Measurements from ENCODE around the gene RPUSD4. TPM values are rescaled to one million over a fixed set of nuclear protein-coding genes. Genes with fewer than 3 reads are reported as not detected.
A peak's percentile ranks its signal among the peaks of the same experiment; 100 is the strongest.

RPUSD4 gene
- total RNA-seq, 1 donor, result 36.2 TPM

DNA sequence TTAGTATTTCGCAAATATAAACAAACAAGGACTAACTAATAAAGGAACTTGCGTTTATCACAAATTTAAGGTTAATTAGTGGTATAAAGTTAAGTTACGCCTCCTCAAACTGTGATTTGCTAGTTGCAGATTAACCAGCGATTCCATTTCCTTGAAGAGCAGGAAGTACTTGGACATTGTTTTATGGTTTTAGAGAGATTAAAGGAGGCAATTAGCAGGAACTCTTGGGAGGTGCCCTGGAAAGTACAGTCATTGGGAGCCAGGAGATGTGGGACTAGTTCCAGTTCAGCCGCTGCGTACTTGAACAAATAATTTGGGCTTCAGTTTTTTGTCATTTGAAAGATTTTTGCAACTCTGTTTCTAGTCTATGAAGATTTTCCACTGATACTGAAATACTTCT, 3.4 kb upstream of the RPUSD4 start:
- no peak for DNase-seq (ENCODE audit: insufficient read length, low spot score, missing footprints)
- Histone ChIP-seq H3K4me1 (ENCODE audit: insufficient read depth, low read length) (peaks cover 14% of the 10 kb centered on the region), H4K20me1 (ENCODE audit: insufficient read depth, low read length) (peaks cover 33% of the 10 kb centered on the region), H3K27ac (ENCODE audit: low read depth, low read length) (no peak overlapping the region), H2AFZ (ENCODE audit: low read length) (no peak overlapping the region), H3K9me3 (ENCODE audit: low read depth, low read length) (no peaks in the 10 kb centered on the region), H3K4me2 (ENCODE audit: insufficient read depth, low read length) (no peak overlapping the region), H3K4me3 (ENCODE audit: insufficient read depth, low read length) (no peak overlapping the region), H3K79me2 (ENCODE audit: insufficient read depth, low read length) (peaks cover 87% of the 10 kb centered on the region), H3K36me3 (ENCODE audit: insufficient read depth, low read length) (no peaks in the 10 kb centered on the region), H3K27me3 (ENCODE audit: insufficient read depth, low read length) (no peaks in the 10 kb centered on the region)
- TF ChIP-seq, protein P1, sequence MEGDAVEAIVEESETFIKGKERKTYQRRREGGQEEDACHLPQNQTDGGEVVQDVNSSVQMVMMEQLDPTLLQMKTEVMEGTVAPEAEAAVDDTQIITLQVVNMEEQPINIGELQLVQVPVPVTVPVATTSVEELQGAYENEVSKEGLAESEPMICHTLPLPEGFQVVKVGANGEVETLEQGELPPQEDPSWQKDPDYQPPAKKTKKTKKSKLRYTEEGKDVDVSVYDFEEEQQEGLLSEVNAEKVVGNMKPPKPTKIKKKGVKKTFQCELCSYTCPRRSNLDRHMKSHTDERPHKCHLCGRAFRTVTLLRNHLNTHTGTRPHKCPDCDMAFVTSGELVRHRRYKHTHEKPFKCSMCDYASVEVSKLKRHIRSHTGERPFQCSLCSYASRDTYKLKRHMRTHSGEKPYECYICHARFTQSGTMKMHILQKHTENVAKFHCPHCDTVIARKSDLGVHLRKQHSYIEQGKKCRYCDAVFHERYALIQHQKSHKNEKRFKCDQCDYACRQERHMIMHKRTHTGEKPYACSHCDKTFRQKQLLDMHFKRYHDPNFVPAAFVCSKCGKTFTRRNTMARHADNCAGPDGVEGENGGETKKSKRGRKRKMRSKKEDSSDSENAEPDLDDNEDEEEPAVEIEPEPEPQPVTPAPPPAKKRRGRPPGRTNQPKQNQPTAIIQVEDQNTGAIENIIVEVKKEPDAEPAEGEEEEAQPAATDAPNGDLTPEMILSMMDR (IDR thresholded peaks at IDR 0.05; ENCODE audit: extremely low read depth, low read depth, low read length), result no peak

DNA sequence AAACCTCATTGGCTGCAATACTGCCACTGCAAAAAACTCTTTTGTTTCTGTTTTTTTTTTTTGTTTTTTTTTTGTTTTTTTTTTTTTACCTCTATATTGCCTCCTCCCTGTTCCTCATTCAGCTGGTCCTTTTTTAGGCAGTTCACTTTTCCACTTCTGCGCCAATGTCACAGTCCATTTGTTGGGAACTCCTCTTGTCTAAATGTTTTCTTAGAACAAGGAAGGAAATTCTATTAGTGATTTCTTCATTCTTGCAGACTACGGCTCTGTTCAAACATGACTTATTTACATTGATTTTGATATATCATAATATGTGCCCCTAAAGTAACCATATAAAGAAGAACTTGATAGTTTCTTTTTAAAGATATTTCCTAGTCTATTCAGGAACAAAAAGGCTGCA, 3.0 kb upstream of the RPUSD4 start:
- TF ChIP-seq, protein P1 (IDR thresholded peaks at IDR 0.05; ENCODE audit: extremely low read depth, low read depth, low read length), result no peak
- Histone ChIP-seq H3K79me2 (ENCODE audit: insufficient read depth, low read length) (peaks cover 84% of the 10 kb centered on the region), H3K36me3 (ENCODE audit: insufficient read depth, low read length) (peaks cover 2% of the 10 kb centered on the region), H3K4me3 (ENCODE audit: insufficient read depth, low read length) (no peak overlapping the region), H2AFZ (ENCODE audit: low read length) (no peak overlapping the region), H3K4me1 (ENCODE audit: insufficient read depth, low read length) (peaks cover 14% of the 10 kb centered on the region), H3K27ac (ENCODE audit: low read depth, low read length) (no peak overlapping the region), H3K4me2 (ENCODE audit: insufficient read depth, low read length) (no peak overlapping the region), H4K20me1 (ENCODE audit: insufficient read depth, low read length) (peaks cover 32% of the 10 kb centered on the region), H3K9me3 (ENCODE audit: low read depth, low read length) (no peaks in the 10 kb centered on the region), H3K27me3 (ENCODE audit: insufficient read depth, low read length) (no peaks in the 10 kb centered on the region)
- DNase-seq (ENCODE audit: insufficient read length, low spot score, missing footprints), result no peak

DNA sequence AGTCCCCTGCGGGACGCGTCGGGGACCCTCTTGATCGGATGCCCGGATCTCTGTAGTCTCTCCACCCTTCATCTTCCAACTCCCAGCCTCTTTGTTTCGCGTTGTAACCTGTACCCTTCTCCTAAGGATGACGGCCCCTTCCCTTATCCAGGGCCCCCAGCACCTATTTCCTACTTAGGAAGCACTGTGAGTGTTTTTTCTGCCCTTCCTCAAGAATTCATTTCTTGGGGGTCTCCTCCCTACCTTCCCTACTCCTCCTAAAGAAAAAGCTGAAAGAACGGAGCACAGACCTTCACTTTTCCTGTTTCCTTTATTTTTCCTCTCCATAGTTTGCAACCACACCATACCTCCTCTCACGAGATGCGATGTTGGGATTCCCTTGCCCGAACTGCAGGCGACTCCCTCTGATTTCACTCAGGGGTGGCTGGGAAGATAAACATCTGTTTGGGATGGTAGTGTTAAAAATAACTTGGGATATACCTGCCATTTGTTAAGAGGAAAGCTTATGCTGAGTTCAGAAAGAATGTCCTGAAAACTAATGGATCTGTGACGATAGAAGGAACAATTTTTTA, 725 bp upstream of the RPUSD4 start:
- Histone ChIP-seq H2AFZ (ENCODE audit: low read length) (peak overlapping the region; percentile 90), H3K4me2 (ENCODE audit: insufficient read depth, low read length) (peak overlapping the region; percentile 95), H3K36me3 (ENCODE audit: insufficient read depth, low read length) (peaks cover 14% of the 10 kb centered on the region), H4K20me1 (ENCODE audit: insufficient read depth, low read length) (peaks cover 26% of the 10 kb centered on the region), H3K79me2 (ENCODE audit: insufficient read depth, low read length) (peaks cover 61% of the 10 kb centered on the region), H3K4me3 (ENCODE audit: insufficient read depth, low read length) (peak overlapping the region; percentile 93), H3K27ac (ENCODE audit: low read depth, low read length) (peak overlapping the region; percentile 71), H3K4me1 (ENCODE audit: insufficient read depth, low read length) (peaks cover 14% of the 10 kb centered on the region), H3K27me3 (ENCODE audit: insufficient read depth, low read length) (no peaks in the 10 kb centered on the region), H3K9me3 (ENCODE audit: low read depth, low read length) (no peaks in the 10 kb centered on the region)
- no peak for DNase-seq (ENCODE audit: insufficient read length, low spot score, missing footprints)
- TF ChIP-seq, protein P1 (IDR thresholded peaks at IDR 0.05; ENCODE audit: extremely low read depth, low read depth, low read length), result no peak

DNA sequence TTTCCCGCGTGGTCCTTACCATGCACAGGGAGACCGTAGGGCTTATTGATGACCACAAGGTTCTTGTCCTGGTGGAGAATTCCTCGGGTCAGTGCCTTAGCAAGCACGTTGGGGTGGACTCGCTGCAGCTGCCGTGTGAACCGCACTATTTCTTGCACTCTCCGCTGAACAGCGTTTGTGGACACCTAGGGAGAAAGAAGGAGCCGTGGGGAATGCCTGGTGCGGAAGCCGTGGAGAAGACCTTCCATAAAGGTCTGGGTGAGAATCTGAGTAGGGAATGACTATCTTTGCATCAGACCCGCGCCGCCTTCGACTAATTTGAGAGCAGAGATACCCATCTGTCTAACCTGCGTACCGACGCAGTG, 597 bp downstream of the RPUSD4 start:
- Histone ChIP-seq H2AFZ (ENCODE audit: low read length) (peak overlapping the region; percentile 99), H3K27me3 (ENCODE audit: insufficient read depth, low read length) (no peaks in the 10 kb centered on the region), H3K4me3 (ENCODE audit: insufficient read depth, low read length) (peak overlapping the region; percentile 93), H3K36me3 (ENCODE audit: insufficient read depth, low read length) (peaks cover 16% of the 10 kb centered on the region), H4K20me1 (ENCODE audit: insufficient read depth, low read length) (peaks cover 17% of the 10 kb centered on the region), H3K27ac (ENCODE audit: low read depth, low read length) (peak overlapping the region; percentile 67), H3K79me2 (ENCODE audit: insufficient read depth, low read length) (peaks cover 48% of the 10 kb centered on the region), H3K4me2 (ENCODE audit: insufficient read depth, low read length) (peak overlapping the region; percentile 97), H3K9me3 (ENCODE audit: low read depth, low read length) (no peaks in the 10 kb centered on the region), H3K4me1 (ENCODE audit: insufficient read depth, low read length) (peaks cover 14% of the 10 kb centered on the region)
- no peak for DNase-seq (ENCODE audit: insufficient read length, low spot score, missing footprints)
- TF ChIP-seq, protein P1 (IDR thresholded peaks at IDR 0.05; ENCODE audit: extremely low read depth, low read depth, low read length), result no peak
